Breast epithelium (tissue), 3 donors: ENCODE results near the gene CHFR.

ENCODE experiments used
- CTCF ChIP-seq, 3 donors: fragments of 450-650 bp; IDR thresholded peaks; one replicate each; pipeline ENCODE4 v1.5.1; 2016 to 2017; ENCODE audit warnings: antibody characterized with exemption in 3 of 3, mild to moderate bottlenecking in 3 of 3, moderate library complexity in 3 of 3
- POLR2A ChIP-seq: fragments of 450-650 bp; IDR thresholded peaks from one replicate; pipeline ENCODE4 v1.6.1; 2016; ENCODE audit warnings: antibody characterized with exemption, mild to moderate bottlenecking, moderate library complexity
- POLR2AphosphoS5 ChIP-seq, 3 donors: sonication (generic); formaldehyde crosslinking; IDR thresholded peaks; one replicate each; pipeline ENCODE4 v1.6.1; 2017; ENCODE audit warnings: antibody characterized with exemption in 3 of 3

- TF ChIP-seq CTCF (IDR thresholded peaks at IDR 0.05): no peak
- TF ChIP-seq POLR2AphosphoS5 (IDR thresholded peaks at IDR 0.05): no peak
- no peak for TF ChIP-seq POLR2A
These were observed 50.5 kb downstream of the CHFR start for GRCh38 chr12:132836795-132837331.
